Fibroblast of peridontal ligament (primary cell): Measurements from ENCODE around the gene TNFRSF4.
"Not testable (repeated sequence)": the region's sequence is repeated elsewhere in the genome, so short reads cannot be mapped to it uniquely, and the experiment has no call there.

Source experiments
- DNase-seq: peaks from one replicate; pipeline ENCODE4 v3.0.0-alpha.2; 2010; ENCODE audit errors: extremely low read depth

TNFRSF4 gene

GRCh38 chr1:1213345-1214265, at the start of gene TNFRSF4:
Gene TNFRSF4 (minus strand): TSS chr1:1214153. CDS start chr1:1214127, 26 bp downstream.
- DNase-seq, result no peak

- no peak for DNase-seq
These were observed 48.8 kb upstream of the TNFRSF4 start for GRCh38 chr1:1262758-1263157.

GRCh38 chr1:1262071-1262470, 48.1 kb upstream of the TNFRSF4 start:
- DNase-seq, result no peak

- no peak for DNase-seq
These were observed 47.0 kb upstream of the TNFRSF4 start for GRCh38 chr1:1260843-1261560.

DNA sequence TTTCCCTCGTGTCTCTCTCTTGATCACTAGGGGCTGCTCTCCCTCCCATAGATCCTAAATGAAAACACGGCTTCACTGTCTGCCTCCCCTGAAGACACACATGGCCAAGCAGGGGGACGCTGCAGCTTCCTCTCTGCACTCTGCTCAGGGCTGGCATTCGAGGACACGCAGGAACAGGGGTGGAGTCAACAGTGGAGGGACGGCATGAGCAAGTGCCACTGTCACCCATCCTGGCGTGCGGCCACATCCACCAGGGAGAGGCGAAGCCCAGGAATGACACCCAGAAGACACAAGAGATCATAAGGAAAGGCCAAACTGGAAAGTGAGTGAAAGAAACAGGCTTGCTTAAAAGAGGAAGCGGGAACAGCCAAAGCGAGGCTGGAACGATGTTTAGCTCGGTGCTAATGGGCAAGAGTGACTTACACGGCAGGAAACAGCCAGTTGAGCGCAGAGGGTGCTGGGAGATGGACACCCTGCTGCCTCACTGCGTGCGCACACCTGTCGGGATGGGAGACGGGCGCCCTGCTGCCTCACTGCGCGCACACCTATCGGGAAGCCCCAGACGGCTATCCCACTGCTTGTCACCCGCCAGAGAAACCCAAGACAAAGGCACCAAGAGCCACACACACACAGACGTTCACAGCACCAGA, 46.1 kb upstream of the TNFRSF4 start:
- DNase-seq, result no peak

DNA sequence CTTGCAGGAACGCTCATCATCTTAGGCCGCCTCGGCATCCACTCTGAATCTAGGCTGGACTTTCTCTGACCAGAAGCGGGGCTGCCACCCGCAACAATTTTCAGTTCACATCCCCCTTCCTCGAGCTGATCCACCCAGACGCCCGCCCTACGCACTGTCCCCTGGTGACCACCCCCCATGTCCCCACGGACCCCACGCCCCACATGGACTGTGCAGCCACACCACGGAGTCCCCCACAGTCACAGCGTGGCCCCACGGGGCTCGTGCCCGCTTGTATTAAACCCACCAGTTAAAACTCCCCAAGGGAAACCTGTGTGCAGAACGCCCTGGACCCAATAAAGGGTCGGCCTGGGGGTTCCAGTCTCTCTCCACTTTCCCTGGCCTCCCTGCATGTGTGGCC, 45.6 kb upstream of the TNFRSF4 start:
- DNase-seq, result no peak

GRCh38 chr1:1259119-1259488, 45.2 kb upstream of the TNFRSF4 start:
- no peak for DNase-seq

DNA sequence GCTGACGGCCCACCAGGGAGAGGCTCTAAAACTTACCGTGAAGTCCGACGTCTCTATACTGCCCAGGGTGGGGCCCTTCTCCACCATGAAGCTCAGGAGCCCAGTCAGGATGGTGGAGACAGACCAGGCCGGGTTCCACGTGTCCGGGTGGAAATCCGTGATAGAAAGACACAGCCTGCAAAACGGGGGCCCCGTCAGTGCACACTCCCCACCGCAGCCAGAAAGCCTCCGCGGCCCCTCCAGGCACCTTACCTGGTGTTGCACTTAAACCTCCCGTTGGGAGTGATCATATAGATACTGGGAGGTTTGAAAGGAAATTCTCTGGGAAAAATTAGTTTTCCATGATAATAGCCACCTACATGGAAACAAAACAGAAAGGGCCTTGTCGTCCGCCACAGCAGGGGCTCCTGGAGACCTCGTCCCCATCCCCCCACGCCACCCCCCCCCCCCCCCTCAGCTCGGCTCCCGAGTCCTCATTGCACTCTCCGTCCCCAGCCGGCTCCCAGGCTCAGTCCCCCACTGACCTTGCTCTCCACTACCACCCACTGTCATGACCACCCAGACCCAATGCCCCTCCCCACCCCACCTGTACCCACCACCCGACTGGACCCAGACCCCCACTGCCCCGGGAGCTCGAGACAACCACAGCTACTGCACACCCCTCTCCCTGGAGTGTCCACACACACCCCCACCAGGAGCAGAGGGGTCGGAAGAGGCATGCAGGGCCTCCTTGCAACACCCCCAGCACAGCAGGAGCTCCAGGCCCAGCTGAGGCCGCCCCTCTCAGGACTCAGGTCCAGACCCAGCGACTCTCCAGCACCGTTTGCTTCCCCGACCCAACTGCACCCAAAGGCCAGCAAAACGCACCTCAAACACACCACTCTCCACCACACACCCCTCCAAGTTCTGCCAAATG, 43.3 kb upstream of the TNFRSF4 start:
- no peak for DNase-seq

- DNase-seq, result no peak
These were observed 41.7 kb upstream of the TNFRSF4 start for GRCh38 chr1:1255611-1256010.

GRCh38 chr1:1255078-1255477, 41.1 kb upstream of the TNFRSF4 start:
- DNase-seq, result no peak

DNA sequence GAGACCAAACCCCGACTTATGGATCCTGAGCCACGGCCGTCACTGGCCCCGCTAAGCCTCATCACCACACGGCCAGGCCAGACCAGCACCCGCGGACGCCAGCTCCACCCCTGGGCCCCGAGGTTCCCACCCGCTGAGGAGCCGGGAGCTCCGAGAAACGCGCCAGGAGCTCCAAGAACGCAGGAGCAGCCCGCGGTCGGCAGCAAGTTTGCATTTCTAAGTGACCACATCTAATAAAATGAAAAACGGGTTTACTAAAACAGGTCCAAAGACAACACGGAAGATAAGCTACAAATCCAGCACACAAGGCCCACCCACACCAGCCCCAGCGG, 40.7 kb upstream of the TNFRSF4 start:
- DNase-seq, result peak; percentile 59

- no peak for DNase-seq
These were observed 40.2 kb upstream of the TNFRSF4 start for GRCh38 chr1:1253972-1254666.

DNA sequence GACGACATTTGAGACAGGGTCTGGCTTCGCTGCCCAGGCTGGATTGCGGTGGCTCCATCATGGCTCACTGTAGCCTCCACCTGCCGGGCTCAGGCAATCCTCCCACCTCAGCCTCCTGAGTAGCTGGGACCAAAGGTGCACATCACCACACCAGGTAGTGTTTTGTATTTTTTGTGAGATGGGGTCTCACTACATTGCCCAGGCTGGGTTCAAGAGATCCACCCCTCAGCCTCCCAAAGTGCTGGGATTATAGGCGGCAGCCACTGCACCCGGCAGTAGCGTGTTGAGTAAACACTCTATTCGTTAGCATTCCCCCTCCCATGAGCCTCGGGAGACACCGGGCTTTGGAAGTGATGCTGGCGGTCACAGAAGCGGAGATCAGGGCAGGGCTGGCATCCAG, 39.4 kb upstream of the TNFRSF4 start:
- DNase-seq, result no peak

DNA sequence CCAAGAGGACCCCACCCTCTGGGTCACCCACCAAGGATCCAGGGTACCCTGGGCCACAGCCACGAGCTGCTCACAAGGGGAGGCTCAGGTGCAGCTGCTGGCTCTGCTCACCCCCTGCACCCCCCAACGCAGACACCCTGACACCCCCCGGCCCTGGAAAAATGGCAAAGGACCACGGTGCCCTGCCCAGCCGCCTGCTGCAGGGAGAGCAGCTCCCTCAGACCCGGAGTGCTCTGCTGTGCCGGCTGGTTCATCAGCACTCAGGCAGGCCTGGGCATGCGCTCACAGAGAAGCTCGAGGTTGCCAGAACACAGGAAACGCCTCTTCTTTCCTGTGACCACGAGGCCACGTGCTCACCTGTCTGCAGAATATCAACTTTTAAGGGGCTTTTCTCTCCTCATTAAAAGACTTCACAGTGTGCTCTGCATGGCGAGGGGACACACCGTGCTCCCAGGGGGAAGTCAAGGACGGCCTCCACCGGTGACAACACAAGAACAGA, 36.9 kb upstream of the TNFRSF4 start:
- DNase-seq, result no peak

GRCh38 chr1:1248009-1248913, 34.3 kb upstream of the TNFRSF4 start:
- not testable (repeated sequence) for DNase-seq

DNA sequence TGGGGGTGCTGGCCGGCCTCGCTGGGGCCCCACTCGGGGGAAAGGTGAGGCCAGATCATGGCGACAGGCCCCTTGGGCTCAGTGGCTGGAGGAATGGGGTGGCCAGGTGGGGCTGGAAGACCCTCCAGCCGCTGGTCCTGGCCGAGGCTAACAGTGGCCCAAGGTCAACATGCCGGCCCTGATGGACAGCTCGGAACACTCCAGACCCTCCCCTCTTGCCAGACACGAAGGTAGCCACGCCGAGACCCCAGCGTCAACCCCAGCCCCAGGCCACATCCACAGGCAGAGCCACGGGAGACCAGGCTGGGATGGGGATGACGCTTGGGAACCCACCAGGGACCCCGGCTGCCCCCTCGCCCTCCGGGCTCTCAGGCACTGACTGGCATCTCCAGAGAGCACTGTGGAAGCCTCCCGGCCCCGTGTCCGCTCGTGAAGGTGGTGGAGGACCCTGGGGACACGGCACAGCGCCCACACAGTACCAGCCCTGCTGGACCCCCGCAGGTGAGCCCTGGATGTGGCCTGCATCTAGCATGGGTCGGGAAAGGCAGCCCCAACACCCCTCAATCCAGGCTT, 33.5 kb upstream of the TNFRSF4 start:
- no peak for DNase-seq

DNA sequence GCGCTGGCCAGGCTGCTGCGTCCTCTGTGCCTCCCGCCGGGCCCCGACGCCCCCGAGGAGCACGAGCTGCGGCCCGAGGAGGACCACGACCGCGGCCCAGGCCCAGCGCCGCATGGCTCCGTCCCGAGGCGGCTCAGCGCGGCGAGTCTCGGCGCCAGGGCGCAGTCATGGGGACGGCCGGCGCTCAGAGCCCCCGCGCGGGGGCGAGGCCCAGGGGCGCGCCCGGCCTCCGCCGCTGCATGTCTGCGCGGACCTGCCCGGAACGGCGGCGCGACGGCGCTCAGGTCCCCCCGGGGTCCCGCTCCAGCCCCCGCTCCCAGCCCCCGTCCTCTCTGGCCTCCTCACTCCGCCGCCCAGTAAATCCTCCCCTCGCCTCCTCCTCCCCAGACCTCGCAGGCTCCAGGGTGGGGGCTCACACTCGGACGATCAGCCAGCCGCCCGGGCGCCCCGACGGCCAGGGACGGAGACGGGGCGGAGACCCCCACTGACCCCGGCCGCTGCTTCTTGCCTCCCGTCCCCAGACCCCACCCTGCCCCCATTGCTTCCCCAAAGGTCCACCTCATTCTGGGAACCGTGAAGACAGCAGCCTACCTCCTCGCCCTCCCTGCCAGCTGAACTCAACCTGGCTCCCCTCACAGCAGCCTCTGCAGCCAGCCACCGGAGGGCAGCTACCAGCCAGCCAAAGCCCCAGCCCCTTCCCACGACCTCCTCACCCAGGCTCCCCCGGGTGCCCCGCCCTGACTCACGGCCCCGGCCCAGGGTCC, 32.8 kb upstream of the TNFRSF4 start, which contains the start of gene C1QTNF12:
Gene C1QTNF12, minus strand, starts transcription at position 146 of the 764 bp plus-strand sequence. Its CDS starts 32 bp downstream, at position 114.
- no peak for DNase-seq

- DNase-seq, result no peak
These were observed 32.0 kb upstream of the TNFRSF4 start for GRCh38 chr1:1245817-1246576.
